ENCODE measurements around the gene PDE4D. TPM values are rescaled to one million over a fixed set of nuclear protein-coding genes. Genes with fewer than 3 reads are reported as not detected.

Gene PDE4D
- total RNA-seq, 4 donors from 2014 or later: 15.9 to 66.3 (median 48.7) TPM

DNA sequence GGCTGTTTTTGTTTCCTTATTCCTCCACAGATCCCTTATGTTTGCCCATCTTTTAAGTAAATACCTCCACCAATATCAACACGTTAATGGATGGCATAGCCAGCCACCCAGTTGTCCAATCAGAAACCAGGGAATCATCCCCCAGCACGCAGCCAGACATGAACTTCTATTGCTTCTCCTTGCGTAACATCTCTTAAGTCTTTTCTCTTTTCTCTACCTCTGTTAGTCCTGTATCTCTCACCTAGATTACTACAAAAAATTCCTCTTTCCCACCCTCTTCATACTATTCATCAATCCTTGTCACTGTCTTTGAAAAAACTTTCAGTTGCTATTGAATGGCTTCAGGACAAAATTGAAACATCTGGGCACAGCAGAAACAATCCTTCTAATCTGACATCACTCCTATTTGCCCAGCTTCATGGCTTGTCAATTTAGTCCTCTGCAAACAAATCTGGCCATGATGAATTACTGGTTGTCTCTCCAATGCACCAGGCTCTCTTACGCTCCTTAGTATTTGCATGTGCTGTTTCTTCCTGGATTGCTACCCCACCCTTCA lies 961.4 kb downstream of the PDE4D start:
- Histone ChIP-seq H3K4me3 (no peak overlapping the region), H3K4me1 (peaks cover 0 to 5% (median 0%) of the 10 kb centered on the region in 4 donors), H3K9me3 (no peaks in the 10 kb centered on the region), H3K27me3 (no peaks in the 10 kb centered on the region), H3K27ac (no peak overlapping the region), H3K36me3 (no peaks in the 10 kb centered on the region)
- WGBS, 2 donors: 92 to 93% methylated on average over 4 of the region's 4 CpGs
- no peak for DNase-seq (ENCODE audit: low spot score in 2 of 2)
- TF ChIP-seq EP300 (IDR thresholded peaks at IDR 0.05): no peak
- TF ChIP-seq, protein P1, sequence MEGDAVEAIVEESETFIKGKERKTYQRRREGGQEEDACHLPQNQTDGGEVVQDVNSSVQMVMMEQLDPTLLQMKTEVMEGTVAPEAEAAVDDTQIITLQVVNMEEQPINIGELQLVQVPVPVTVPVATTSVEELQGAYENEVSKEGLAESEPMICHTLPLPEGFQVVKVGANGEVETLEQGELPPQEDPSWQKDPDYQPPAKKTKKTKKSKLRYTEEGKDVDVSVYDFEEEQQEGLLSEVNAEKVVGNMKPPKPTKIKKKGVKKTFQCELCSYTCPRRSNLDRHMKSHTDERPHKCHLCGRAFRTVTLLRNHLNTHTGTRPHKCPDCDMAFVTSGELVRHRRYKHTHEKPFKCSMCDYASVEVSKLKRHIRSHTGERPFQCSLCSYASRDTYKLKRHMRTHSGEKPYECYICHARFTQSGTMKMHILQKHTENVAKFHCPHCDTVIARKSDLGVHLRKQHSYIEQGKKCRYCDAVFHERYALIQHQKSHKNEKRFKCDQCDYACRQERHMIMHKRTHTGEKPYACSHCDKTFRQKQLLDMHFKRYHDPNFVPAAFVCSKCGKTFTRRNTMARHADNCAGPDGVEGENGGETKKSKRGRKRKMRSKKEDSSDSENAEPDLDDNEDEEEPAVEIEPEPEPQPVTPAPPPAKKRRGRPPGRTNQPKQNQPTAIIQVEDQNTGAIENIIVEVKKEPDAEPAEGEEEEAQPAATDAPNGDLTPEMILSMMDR (IDR thresholded peaks at IDR 0.05): no peak

DNA sequence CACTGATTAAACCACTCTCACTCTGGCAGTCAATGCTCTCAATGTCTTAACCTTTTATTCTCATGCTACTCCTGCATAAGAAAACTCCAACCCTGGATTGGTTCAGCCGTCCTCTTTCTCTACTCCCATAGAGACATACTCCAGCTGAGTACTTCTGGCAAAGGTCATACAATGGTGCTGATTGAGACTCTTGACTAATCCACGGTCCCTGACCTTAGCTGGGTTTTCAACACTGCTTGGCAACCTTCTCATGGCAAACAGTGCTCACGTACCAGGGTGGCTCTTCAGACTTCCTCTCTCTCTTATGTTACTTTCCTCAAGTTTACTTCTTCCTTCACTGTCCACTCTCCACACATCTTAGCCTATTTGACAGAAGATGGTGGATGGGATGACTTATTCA lies 963.0 kb downstream of the PDE4D start:
- Histone ChIP-seq H3K9me3 (no peaks in the 10 kb centered on the region), H3K27me3 (no peaks in the 10 kb centered on the region), H3K27ac (no peak overlapping the region), H3K4me3 (no peak overlapping the region), H3K36me3 (no peaks in the 10 kb centered on the region), H3K4me1 (peaks cover 0 to 20% (median 0%) of the 10 kb centered on the region in 4 donors)
- no peak for DNase-seq (ENCODE audit: low spot score in 2 of 2)
- 81 to 84% methylated on average over 3 of the region's 3 CpGs for WGBS, 2 donors
- TF ChIP-seq EP300 (IDR thresholded peaks at IDR 0.05) (no peak), POLR2A (IDR thresholded peaks at IDR 0.05) (no peak)
- TF ChIP-seq, protein P1 (IDR thresholded peaks at IDR 0.05): no peak

DNA sequence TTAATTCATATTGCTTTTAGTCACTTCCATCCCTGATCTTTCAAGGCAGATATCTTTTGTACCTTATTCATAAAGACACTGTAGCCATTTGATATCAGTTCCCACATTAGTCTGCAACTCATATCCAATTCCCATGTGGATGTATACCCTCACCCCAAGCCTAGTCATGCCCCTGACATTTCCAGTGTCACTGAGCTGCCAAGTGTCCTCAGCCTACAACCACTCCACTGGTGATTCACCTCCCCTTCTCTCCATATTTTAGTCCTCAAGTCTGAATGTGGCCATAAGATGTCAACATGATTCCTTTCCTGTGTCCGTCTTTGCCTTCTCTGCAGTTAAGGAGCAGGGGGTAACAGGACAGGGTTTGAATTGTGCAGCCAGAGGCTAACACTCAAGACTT lies 963.8 kb downstream of the PDE4D start:
- TF ChIP-seq, protein P1 (IDR thresholded peaks at IDR 0.05): no peak
- TF ChIP-seq POLR2A (IDR thresholded peaks at IDR 0.05): no peak
- TF ChIP-seq EP300 (IDR thresholded peaks at IDR 0.05): no peak
- Histone ChIP-seq H3K4me1 (peaks cover 0 to 21% (median 0%) of the 10 kb centered on the region in 4 donors), H3K9me3 (no peaks in the 10 kb centered on the region), H3K27me3 (no peaks in the 10 kb centered on the region), H3K27ac (no peak overlapping the region), H3K36me3 (no peaks in the 10 kb centered on the region), H3K4me3 (no peak overlapping the region)
- 91 to 92% methylated on average over 1 of the region's 1 CpG for WGBS, 2 donors
- DNase-seq (ENCODE audit: low spot score in 2 of 2): no peak

- no peak overlapping the region for H3K4me3 ChIP-seq
- H3K27ac ChIP-seq: no peak overlapping the region
- no peaks in the 10 kb centered on the region for H3K36me3 ChIP-seq
- H3K9me3 ChIP-seq: no peaks in the 10 kb centered on the region
- WGBS, 2 donors: 85 to 94% methylated on average over 2 of the region's 2 CpGs
- no peaks in the 10 kb centered on the region for H3K27me3 ChIP-seq
- no peak for DNase-seq (ENCODE audit: low spot score in 2 of 2)
- peaks cover 0 to 23% (median 0%) of the 10 kb centered on the region in 4 donors for H3K4me1 ChIP-seq
- no peak for TF ChIP-seq EP300 (IDR thresholded peaks at IDR 0.05)
- TF ChIP-seq, protein P1 (IDR thresholded peaks at IDR 0.05): no peak
- no peak for TF ChIP-seq POLR2A (IDR thresholded peaks at IDR 0.05)
Measured at GRCh38 chr5:58927938-58928337, 965.6 kb downstream of the PDE4D start.

GRCh38 chr5:58927181-58927580 lies 966.3 kb downstream of the PDE4D start:
- H3K4me3 ChIP-seq: no peak overlapping the region
- peaks cover 0 to 28% (median 0%) of the 10 kb centered on the region in 4 donors for H3K4me1 ChIP-seq
- no peak overlapping the region for H3K27ac ChIP-seq
- TF ChIP-seq EP300 (IDR thresholded peaks at IDR 0.05) (no peak), POLR2A (IDR thresholded peaks at IDR 0.05) (no peak)
- TF ChIP-seq, protein P1 (IDR thresholded peaks at IDR 0.05): no peak
- H3K27me3 ChIP-seq: no peaks in the 10 kb centered on the region
- H3K36me3 ChIP-seq: no peaks in the 10 kb centered on the region
- no peaks in the 10 kb centered on the region for H3K9me3 ChIP-seq
- DNase-seq (ENCODE audit: low spot score in 2 of 2): no peak
- 84 to 88% methylated on average over 2 of the region's 2 CpGs for WGBS, 2 donors

Measured in tibial nerve (tissue), 4 donors.